NT2/D1 (cell line): ENCODE measurements around the gene BTNL3.

ENCODE experiments used
- SUZ12 ChIP-seq: IDR thresholded peaks from 2 replicates; pipeline ENCODE4 v1.6.1; 2011; ENCODE audit not compliant: insufficient read length, insufficient read depth; ENCODE audit errors: extremely low read depth
- YY1 ChIP-seq: IDR thresholded peaks from 2 replicates; pipeline ENCODE4 v1.6.1; 2011; ENCODE audit not compliant: insufficient read length, insufficient read depth
- ZNF274 ChIP-seq: IDR thresholded peaks from 2 replicates; pipeline ENCODE4 v1.6.1; 2011; ENCODE audit warnings: mild to moderate bottlenecking, low read depth, low read length

DNA sequence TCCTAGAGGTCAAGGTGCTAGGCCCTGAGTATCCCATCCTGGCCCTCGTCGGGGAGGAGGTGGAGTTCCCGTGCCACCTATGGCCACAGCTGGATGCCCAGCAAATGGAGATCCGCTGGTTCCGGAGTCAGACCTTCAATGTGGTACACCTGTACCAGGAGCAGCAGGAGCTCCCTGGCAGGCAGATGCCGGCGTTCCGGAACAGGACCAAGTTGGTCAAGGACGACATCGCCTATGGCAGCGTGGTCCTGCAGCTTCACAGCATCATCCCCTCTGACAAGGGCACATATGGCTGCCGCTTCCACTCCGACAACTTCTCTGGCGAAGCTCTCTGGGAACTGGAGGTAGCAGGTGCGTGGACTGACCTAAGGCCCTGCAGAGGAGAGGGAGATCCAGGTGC lies 59.3 kb downstream of the BTNL3 start:
- TF ChIP-seq YY1: no peak
- no peak for TF ChIP-seq ZNF274
- no peak for TF ChIP-seq SUZ12
